ENCODE measurements around the gene FKBP8.
"Not testable (repeated sequence)": the region's sequence is repeated elsewhere in the genome, so short reads cannot be mapped to it uniquely, and the experiment has no call there.

Gene FKBP8

DNA sequence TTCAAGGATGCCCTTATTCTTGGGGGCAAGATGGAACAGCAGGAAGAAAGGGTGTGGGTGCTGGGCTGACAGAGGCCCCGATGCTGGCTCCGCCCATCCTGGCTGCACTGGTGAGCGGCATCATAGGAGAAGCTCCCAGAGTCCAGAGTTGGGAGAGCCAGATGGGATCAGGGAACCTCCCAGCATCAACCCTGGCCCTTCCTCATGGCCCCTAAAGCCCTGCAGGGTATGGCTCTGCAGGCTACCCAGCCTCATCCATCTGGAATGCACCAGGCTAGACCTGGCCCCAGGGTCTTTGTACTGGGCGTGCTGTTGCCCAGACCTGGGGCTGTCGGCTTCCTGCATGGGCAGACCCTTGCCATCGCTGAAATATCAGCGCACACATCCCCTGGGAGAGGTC lies 13.6 kb downstream of the FKBP8 start:
- DNase-seq (ENCODE audit: low read depth) = no peak
- H3K4me3 ChIP-seq (ENCODE audit: low read length) = no peak overlapping the region
- TF ChIP-seq, protein P1, sequence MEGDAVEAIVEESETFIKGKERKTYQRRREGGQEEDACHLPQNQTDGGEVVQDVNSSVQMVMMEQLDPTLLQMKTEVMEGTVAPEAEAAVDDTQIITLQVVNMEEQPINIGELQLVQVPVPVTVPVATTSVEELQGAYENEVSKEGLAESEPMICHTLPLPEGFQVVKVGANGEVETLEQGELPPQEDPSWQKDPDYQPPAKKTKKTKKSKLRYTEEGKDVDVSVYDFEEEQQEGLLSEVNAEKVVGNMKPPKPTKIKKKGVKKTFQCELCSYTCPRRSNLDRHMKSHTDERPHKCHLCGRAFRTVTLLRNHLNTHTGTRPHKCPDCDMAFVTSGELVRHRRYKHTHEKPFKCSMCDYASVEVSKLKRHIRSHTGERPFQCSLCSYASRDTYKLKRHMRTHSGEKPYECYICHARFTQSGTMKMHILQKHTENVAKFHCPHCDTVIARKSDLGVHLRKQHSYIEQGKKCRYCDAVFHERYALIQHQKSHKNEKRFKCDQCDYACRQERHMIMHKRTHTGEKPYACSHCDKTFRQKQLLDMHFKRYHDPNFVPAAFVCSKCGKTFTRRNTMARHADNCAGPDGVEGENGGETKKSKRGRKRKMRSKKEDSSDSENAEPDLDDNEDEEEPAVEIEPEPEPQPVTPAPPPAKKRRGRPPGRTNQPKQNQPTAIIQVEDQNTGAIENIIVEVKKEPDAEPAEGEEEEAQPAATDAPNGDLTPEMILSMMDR (conservative IDR thresholded peaks at IDR 0.05; ENCODE audit: low read depth, low read length) = no peak

DNA sequence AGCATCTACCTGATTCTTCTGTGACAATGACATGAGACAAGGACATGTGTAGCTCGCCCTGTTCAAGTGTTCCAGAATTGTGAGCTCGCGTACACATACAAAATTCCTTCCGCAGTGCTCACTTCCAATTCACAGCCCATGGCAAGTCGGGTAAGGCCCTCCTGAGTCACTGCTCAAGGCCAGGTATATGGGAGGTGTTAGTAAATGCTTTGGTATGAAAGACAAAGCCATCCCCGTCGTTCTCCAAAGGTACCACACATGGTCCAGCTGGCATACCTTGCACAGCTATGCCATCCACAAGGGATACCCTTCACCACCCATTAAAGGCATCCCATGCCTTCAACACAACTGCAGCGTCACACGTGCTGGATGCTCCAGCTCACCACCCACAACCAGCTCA lies 17.1 kb downstream of the FKBP8 start:
- TF ChIP-seq, protein P1 (conservative IDR thresholded peaks at IDR 0.05; ENCODE audit: low read depth, low read length) = no peak
- DNase-seq (ENCODE audit: low read depth) = no peak
- H3K4me3 ChIP-seq (ENCODE audit: low read length) = no peak overlapping the region

DNA sequence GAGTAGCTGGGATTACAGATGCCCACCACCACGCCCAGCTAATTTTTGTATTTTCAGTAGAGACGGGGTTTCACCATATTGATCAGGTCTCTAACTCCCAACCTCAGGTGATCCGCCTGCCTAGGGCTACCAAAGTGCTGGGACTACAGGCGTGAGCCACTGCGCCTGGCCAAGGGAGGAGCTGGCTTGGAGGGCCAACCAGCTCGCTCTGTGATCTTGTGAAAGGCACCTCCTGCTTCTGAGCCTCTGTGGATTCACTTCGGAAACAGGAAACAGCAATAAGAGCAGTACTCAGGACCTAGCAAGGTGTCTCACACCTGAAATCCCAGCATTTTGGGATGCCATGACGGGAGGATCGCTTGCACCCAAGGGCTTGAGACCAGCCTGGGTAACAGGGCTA lies 19.5 kb downstream of the FKBP8 start:
- TF ChIP-seq, protein P1 (conservative IDR thresholded peaks at IDR 0.05; ENCODE audit: low read depth, low read length) = no peak
- DNase-seq (ENCODE audit: low read depth) = no peak
- no peak overlapping the region for H3K4me3 ChIP-seq (ENCODE audit: low read length)

DNA sequence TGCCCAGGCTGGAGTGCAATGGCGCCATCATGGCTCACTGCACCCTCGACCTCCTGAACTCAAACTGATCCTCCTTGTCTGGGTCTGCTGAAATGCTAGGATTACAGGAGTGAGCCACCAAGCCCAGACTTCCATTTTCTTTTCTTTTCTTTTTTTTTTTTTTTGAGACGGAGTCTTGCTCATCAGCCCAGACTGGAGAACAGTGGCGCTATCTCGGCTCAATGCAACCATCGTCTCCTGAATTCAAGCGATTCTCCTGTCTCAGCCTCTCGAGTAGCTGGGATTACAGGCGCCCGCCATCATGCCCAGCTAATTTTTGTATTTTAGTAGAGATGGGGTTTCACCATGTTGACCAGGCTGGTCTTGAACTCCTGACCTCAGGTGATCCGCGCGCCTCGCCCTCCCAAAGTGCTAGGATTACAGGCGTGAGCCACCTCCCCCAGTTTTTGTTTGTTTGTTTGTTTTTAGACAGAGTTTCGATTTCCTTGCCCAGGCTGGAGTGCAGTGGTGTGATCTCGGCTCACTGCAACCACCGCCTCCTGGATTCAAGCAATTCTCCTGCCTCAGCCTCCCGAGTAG lies 20.4 kb downstream of the FKBP8 start:
- H3K4me3 ChIP-seq (ENCODE audit: low read length) = peak overlapping the region; percentile 29
- not testable (repeated sequence) for DNase-seq (ENCODE audit: low read depth)

DNA sequence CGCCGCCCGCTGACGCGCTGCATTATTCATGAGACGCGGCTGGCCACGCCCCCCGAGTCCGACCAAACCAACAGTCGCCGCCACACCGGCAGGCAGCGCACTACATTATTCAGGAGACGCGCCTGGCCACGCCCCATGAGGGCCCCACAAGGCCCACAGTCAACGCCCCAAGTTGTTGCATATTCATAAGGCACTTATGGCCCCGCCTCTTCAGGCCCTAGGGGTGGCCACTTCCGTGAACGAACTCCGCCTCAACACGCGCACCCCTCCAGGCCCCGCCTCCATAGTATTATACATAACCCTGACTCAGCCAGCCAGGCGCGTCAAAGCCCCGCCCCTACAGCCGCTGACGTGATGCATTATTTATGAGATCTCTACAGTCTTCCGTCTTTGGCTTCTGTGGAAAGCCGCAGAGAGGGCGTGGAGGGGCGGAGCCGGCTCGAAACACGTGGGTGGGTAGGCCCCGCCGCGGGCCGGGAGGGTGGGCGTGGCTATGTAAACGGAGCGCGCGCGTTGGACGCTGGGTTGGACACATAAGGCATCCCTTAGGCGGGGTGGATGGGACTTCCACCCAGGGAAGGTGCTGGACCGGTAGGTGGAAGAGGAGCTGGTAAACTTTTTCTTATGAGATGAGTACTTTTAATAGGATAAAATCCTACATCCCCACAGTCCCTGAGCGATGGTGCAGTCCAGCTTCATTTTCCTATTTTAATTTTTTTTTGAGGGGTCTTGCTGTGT lies 21.1 kb downstream of the FKBP8 start:
- peak; percentile 99 for DNase-seq (ENCODE audit: low read depth)
- peak overlapping the region; percentile 85 for H3K4me3 ChIP-seq (ENCODE audit: low read length)
- TF ChIP-seq, protein P1 (conservative IDR thresholded peaks at IDR 0.05; ENCODE audit: low read depth, low read length) = no peak

DNA sequence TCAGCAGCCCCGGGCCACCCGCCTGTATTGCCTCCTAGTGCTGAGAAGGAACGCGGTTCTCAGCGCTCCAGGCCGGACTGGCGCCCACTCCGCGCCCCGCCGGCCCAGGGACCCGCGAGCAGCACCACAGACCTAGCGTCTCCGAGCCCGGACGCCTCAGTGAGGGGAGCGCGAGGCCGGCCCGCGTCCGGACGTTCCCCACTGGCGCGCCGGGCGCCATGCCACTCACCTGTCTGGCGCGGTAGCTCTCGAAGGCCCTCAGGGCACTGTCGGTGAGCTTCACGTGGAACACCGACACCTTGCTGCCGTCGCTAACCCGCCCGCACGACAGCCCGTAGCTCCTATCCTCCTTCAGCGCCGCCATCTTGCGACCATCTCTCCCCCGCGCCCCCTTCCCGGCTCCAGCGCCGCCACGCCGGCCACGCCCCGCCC lies 21.7 kb downstream of the FKBP8 start, which contains the start of gene ELL:
Gene ELL, minus strand, starts transcription at position 379 of the 432 bp plus-strand sequence. Its CDS starts 15 bp downstream, at position 364.
- TF ChIP-seq, protein P1 (conservative IDR thresholded peaks at IDR 0.05; ENCODE audit: low read depth, low read length) = no peak
- DNase-seq (ENCODE audit: low read depth) = no peak
- peak within 1 kb of the TSS; percentile 85 for H3K4me3 ChIP-seq (ENCODE audit: low read length)

DNA sequence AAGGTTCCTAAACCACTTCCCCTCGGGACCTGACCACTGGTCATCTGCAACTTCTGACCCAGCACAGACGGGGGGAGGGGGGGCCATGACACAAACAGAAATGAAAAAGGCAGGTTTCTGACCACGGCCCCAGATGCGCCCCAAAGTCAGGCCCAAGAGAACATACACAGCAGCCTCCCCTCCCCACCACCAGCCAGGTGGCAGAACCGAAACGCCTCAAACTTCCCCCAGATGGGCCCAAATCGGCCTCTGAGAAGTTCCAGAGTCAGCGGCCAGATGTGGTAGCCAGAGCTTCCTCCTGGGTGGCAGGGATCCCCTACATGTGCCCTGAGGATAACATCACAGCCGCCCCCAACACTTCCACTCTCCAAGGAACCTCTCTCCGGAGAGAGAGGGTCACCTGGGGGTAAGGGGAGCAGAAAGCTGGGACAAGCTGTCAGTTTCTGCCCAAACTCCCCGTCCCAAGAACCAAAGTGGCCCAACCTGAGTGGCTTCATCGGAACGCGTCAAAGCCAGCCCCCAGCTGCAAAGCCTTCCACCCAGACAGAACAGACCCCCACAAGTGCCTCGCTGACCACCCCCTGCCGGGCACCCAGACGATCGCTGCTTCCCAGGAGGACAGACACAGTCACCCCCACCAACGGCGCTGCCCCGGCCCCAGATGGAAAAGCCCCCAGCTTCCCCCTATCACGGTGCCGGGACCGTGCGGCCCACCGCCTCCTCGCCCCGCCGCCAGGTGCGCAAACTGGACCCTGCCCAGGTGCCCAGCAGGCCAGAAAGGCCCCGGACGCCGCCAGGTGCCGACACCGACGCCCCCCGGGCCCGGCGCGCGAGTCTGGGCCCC lies 22.3 kb downstream of the FKBP8 start:
- DNase-seq (ENCODE audit: low read depth) = no peak
- peak overlapping the region; percentile 85 for H3K4me3 ChIP-seq (ENCODE audit: low read length)
- TF ChIP-seq, protein P1 (conservative IDR thresholded peaks at IDR 0.05; ENCODE audit: low read depth, low read length) = peak; percentile 23
